WTC11 (cell line): ENCODE data around the gene GASK1A. TPM values are rescaled to one million over a fixed set of nuclear protein-coding genes. Genes with fewer than 3 reads are reported as not detected.

Experiments used
- ATAC-seq: fragments of 200-7000 bp; cut with Tn5 transposase; 2 replicates; pipeline ENCODE4 v1.10.0; 2021; ENCODE audit warnings: mild to moderate bottlenecking, moderate library complexity
- CTCF ChIA-PET: fragments of 300-600 bp; sonication (Branson Sonifier 250); formaldehyde crosslinking; loops from one replicate; lab custom pipeline; 2021; ENCODE audit warnings: antibody characterized with exemption; lab: Charles Lee
- POLR2A ChIA-PET: fragments of 350-600 bp; sonication (Branson Sonifier 250); formaldehyde crosslinking; loops from one replicate; lab custom pipeline; 2021; ENCODE audit warnings: antibody characterized with exemption; lab: Charles Lee
- DNase-seq: peaks from one replicate; pipeline ENCODE4 v3.0.0; 2021; ENCODE audit warnings: low spot score
- H3K27ac Mint-ChIP-seq: 2 replicates; pipeline ENCODE4 v1.8.0; 2021; ENCODE audit warnings: mixed read lengths
- H3K27me3 Mint-ChIP-seq: 2 replicates; pipeline ENCODE4 v1.8.0; 2021; ENCODE audit warnings: low read depth, mild to moderate bottlenecking, moderate library complexity, mixed read lengths
- H3K36me3 Mint-ChIP-seq: 2 replicates; pipeline ENCODE4 v1.8.0; 2021; ENCODE audit warnings: mixed read lengths
- H3K4me1 Mint-ChIP-seq: 2 replicates; pipeline ENCODE4 v1.8.0; 2022; ENCODE audit warnings: mixed read lengths
- H3K4me3 Mint-ChIP-seq: 2 replicates; pipeline ENCODE4 v1.8.0; 2021; ENCODE audit warnings: mild to moderate bottlenecking, moderate library complexity, mixed read lengths
- H3K9me3 Mint-ChIP-seq: 2 replicates; pipeline ENCODE4 v1.8.0; 2021; ENCODE audit warnings: mixed read lengths
- AFF4 ChIP-seq: sonication (generic); formaldehyde crosslinking; IDR thresholded peaks from 2 replicates; pipeline ENCODE4 v1.8.1; 2023; ENCODE audit warnings: mild to moderate bottlenecking, missing genetic modification reagents, borderline replicate concordance
- AR ChIP-seq: fragments of 250-450 bp; sonication (Bioruptor Pico); IDR thresholded peaks from 2 replicates; pipeline ENCODE4 v1.9.0; 2021; ENCODE audit warnings: mild to moderate bottlenecking
- ATF2 ChIP-seq: sonication (generic); formaldehyde crosslinking; IDR thresholded peaks from 2 replicates; pipeline ENCODE4 v1.8.1; 2022; ENCODE audit warnings: low read depth, missing genetic modification reagents, borderline replicate concordance
- CREM ChIP-seq: sonication (generic); formaldehyde crosslinking; IDR thresholded peaks from 2 replicates; pipeline ENCODE4 v1.8.1; 2022; ENCODE audit warnings: mild to moderate bottlenecking, missing genetic modification reagents, moderate library complexity
- CTCF ChIP-seq: fragments of 200-600 bp; IDR thresholded peaks from 2 replicates; pipeline ENCODE4 v1.8.0; 2022; ENCODE audit warnings: antibody characterized with exemption
- ELF4 ChIP-seq: sonication (generic); formaldehyde crosslinking; IDR thresholded peaks from 2 replicates; pipeline ENCODE4 v1.8.1; 2022; ENCODE audit warnings: low read depth, mild to moderate bottlenecking, moderate library complexity, missing genetic modification reagents
- ERG ChIP-seq: fragments of 250-450 bp; sonication (Bioruptor Pico); IDR thresholded peaks from 2 replicates; pipeline ENCODE4 v1.8.0; 2021; ENCODE audit warnings: mild to moderate bottlenecking
- GRHL2 ChIP-seq: fragments of 250-450 bp; sonication (Bioruptor Pico); IDR thresholded peaks from 2 replicates; pipeline ENCODE4 v1.8.0; 2022; ENCODE audit warnings: mild to moderate bottlenecking, moderate library complexity; ENCODE audit not compliant: insufficient replicate concordance, severe bottlenecking
- NFE2L1 ChIP-seq: sonication (generic); formaldehyde crosslinking; IDR thresholded peaks from 2 replicates; pipeline ENCODE4 v1.8.1; 2023; ENCODE audit warnings: missing genetic modification reagents
- PRDM15 ChIP-seq: sonication (generic); formaldehyde crosslinking; IDR thresholded peaks from 2 replicates; pipeline ENCODE4 v1.8.0; 2022; ENCODE audit warnings: missing genetic modification reagents
- RELA ChIP-seq: sonication (generic); formaldehyde crosslinking; IDR thresholded peaks from 2 replicates; pipeline ENCODE4 v1.8.1; 2022; ENCODE audit warnings: missing genetic modification reagents, mild to moderate bottlenecking, borderline replicate concordance
- SOX15 ChIP-seq: fragments of 250-450 bp; sonication (Bioruptor Pico); IDR thresholded peaks from 2 replicates; pipeline ENCODE4 v1.9.0; 2021; ENCODE audit warnings: mild to moderate bottlenecking
- USF1 ChIP-seq: sonication (generic); formaldehyde crosslinking; IDR thresholded peaks from 2 replicates; pipeline ENCODE4 v1.8.0; 2022; ENCODE audit warnings: mild to moderate bottlenecking, missing genetic modification reagents
- ZNF121 ChIP-seq: sonication (generic); formaldehyde crosslinking; IDR thresholded peaks from 2 replicates; pipeline ENCODE4 v1.8.0; 2023; ENCODE audit warnings: missing genetic modification reagents
- ZNF396 ChIP-seq: fragments of 250-450 bp; sonication (Bioruptor Pico); IDR thresholded peaks from 2 replicates; pipeline ENCODE4 v1.8.0; 2021; ENCODE audit warnings: mild to moderate bottlenecking, moderate library complexity, borderline replicate concordance
- ZNF532 ChIP-seq: fragments of 250-450 bp; sonication (Bioruptor Pico); IDR thresholded peaks from 2 replicates; pipeline ENCODE4 v1.9.0; 2021; ENCODE audit warnings: mild to moderate bottlenecking, borderline replicate concordance
- total RNA-seq: library from RNA; stranded (reverse); gene quantifications from 3 replicates; pipeline ENCODE4 v1.2.3, GENCODE V29; 2021

The GASK1A gene
- total RNA-seq, 1 experiment from 2014 or later, result 9.6 TPM

GRCh38 chr3:43034200-43034599 lies 55.1 kb downstream of the GASK1A start (continued):
- TF ChIP-seq ZNF532 (CRISPR knock-in tag), result no peak
- no peak for TF ChIP-seq GRHL2
- TF ChIP-seq AFF4 (CRISPR knock-in tag), result no peak
- TF ChIP-seq RELA (CRISPR knock-in tag), result no peak
- no peak for TF ChIP-seq ZNF121
- TF ChIP-seq NFE2L1 (CRISPR knock-in tag), result no peak
- no peak for TF ChIP-seq AR
- TF ChIP-seq USF1 (CRISPR knock-in tag), result no peak
- no peak for TF ChIP-seq SOX15
- TF ChIP-seq ERG (CRISPR knock-in tag), result no peak

GRCh38 chr3:43034911-43035310 lies 55.8 kb downstream of the GASK1A start:
- DNase-seq, result no peak
- Mint-ChIP-seq H3K27ac (no peak overlapping the region), H3K9me3 (no peaks in the 10 kb centered on the region), H3K4me1 (no peaks in the 10 kb centered on the region), H3K27me3 (no peaks in the 10 kb centered on the region), H3K36me3 (no peaks in the 10 kb centered on the region), H3K4me3 (no peak overlapping the region)
- no peak for ATAC-seq
- POLR2A ChIA-PET, result no interaction called here
- CTCF ChIA-PET, result interaction anchor here (1.0 to 2.5 kb wide), 2 partner anchors 11 to 37 kb away, joined by 4 to 9 read pairs; no protein-coding TSS in a partner anchor
- TF ChIP-seq PRDM15 (CRISPR knock-in tag), result no peak
- no peak for TF ChIP-seq ELF4
- no peak for TF ChIP-seq CREM (CRISPR knock-in tag)
- no peak for TF ChIP-seq ZNF396 (CRISPR knock-in tag)
- TF ChIP-seq ATF2 (CRISPR knock-in tag), result no peak
- TF ChIP-seq CTCF, result no peak
